ENCODE results near the gene ZBTB17.

Gene ZBTB17

DNA sequence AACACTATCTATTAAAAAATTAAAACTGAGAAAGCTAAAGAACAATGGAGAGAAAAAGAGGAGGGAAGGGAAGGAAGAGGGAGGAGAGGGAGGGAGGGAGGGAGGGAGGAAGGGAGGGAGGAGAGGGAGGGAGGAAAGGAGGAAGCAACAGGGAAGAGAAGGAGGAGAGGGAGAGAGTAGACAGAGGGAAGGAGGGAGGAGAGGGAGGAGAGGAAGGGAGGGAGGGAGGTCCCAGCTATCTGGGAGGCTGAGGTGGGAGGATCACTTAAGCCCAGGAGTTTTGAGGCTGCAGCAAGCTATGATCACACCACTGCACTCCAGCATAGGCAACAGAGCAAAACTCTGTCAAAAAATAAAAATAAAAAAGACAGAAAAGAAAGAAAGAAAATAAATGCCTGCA lies 16.5 kb downstream of the ZBTB17 start:
- no peak for DNase-seq

DNA sequence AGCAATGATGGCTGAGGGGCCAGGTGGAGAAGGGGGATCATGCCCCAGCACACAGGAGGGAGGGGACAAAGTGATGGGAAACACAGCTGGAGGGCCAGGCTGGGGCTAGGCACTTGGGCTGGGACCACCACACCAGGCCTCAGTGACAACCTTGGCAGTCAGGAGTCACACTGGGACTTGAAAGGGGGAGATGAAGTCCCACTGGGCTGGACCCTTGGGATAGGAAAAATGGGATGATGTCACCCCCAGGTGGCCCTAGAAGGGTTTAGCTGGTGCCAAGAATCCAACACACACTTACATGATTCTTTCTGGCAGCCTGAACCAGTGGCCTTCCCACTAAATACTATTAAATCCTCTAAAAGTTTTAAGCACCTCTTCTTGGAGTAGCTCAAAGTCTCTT lies 17.1 kb downstream of the ZBTB17 start:
- no peak for DNase-seq

DNA sequence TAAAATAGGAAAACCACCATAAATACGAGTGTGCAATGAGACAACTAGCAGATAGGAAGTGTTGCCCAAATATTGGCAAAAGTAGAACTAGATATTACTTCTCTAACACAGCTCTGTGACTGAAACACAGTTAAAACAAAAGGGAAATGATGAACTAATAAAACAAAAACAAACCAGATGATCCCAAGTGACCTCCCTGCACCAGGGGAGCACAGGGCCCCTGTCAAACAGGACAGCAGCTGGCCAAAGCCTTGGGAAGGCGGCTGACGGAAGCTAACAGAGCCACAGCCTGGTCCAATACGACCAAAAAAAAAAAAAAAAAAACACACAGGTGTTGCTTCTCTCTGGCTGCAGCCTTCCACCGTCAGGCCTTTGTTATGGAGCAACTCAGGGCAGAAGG lies 17.8 kb downstream of the ZBTB17 start:
- no peak for DNase-seq

DNA sequence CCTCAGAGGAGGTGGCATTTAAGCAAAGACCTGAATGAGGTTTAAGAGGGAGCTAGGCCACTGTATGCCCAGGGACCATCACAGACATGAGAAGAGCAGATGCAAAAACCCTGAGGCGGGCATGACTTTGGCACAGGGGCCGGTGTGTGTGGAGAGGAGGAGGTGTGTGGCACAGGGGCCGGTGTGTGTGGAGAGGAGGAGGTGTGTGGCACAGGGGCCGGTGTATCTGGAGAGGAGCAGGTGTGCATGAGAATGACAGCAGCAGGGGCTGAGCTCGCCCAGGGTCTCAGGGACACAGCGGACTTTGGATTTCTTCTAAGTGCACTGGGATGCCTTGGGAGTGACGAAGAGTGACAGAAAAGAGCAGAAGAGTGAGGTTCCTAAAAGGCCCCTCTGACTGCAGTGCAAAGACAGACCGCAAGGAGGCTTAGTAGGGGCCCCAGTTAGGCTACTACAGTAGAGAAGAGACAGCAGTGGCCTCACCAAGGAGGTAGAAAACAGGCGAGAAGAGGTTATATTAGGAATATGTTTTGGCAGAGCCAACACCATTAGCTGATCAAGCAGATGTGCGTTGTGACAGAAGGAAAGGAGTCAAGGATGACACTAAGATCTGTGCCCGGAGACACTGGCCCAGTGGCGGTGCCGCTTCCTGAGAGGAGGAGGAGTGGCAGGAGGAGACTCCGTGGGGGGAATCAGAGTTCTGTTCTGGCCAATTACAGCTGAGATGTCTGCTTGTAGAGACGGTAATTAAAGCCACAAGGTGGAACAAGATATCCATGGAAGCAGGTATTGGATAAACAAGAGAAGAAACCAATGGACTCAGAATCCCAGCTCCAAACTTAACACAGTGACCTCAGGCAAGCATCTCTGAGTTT lies 18.4 kb downstream of the ZBTB17 start:
- DNase-seq: no peak

DNA sequence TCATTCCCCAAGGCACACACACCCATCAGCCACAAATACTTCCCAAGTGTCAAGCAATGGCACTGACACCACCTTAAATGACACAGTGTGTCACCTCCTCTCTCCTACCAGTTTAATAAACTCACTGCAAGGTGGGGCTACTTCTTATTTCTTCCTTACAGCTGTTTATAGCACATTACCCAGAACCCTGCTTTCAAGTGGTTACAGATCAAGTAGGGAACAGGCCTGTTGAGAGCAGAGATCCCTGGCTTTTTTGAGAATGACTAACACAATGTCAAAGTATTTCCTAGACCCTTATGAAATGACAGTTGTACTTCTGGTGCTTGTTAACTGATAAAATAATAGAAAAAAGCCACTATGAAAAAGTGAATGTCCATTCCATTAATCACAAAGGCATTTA lies 19.8 kb downstream of the ZBTB17 start:
- DNase-seq: no peak

DNA sequence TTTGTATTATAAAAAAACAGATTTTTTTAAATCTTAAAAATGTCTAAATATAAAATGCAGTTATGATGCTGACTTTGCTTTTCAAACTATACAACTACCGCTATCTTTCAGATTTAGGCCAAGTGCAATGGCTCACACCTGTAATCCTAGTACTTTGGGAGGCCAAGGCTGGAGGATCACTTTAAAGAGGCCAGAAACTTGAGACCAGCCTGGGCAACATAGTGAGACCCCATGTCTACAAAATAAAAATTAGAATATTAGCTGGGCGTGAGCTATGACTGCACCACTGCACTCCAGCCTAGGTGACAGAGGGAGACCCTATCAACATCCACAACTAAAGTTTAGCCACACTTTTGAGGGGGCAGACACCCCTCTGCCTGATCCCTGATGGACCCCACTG lies 20.3 kb downstream of the ZBTB17 start:
- no peak for DNase-seq

DNA sequence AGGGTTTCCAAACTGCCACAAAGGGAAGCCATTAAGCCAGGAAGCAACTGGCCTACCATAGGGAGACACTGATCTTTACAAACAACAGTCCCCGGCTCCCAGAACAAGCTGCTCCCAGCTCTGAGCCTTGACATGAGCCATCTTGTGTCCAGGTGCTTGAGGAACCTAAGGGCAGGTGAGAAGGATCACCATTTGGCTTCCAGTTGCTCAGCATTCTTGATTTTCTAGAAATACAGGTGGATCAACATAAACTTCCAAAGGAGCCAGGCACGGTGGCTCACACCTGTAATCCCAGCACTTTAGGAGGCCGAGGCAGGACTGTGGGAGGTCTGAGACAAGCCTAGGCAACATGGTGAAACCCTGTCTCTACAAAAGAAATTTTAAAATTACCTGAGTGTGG lies 21.6 kb downstream of the ZBTB17 start:
- no peak for DNase-seq

DNA sequence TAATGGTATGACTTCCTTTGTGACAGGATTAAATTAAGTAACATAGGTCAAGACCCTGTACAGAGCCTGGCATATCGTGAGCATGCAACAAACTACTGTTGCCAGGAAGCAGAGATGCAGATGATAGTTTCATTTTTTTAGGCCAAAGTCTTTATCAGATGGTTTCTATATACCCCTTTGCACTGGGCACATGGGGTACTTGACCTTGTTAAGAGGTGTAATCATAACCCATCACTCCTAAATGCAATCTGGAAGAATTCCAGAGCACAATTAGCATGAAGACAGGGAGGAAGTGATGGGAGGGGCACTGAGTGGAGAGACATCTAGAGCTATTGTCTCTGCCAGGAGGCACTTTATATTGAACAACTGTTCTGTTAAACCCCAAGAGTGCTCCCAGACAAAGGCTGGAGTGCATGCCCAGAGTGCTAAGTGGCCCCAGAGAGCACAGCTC lies 22.1 kb downstream of the ZBTB17 start:
- DNase-seq: no peak

DNA sequence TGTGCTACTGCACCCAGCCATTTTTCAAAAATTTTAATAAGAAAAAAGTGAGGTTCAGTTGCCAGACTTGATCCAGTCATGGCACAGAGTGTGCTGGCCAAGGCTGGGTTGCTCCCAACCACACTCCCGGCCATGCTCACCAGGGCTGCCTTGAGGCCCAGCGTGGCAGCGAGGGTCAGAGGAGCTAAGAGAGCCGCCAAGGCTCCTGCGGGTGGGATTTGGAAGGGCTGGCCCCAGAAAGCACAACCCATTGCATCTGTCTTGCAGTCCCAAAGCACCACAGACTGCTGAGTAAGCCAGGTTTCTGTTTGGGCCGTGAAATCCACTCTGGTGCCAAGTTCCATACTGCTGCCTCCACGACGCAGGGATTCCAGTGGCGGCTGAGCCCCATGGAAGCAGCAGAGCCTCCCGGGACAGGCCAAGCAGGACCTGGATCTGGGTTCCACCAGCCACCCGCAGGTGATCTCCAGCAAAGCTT lies 22.6 kb downstream of the ZBTB17 start:
- DNase-seq: no peak

DNA sequence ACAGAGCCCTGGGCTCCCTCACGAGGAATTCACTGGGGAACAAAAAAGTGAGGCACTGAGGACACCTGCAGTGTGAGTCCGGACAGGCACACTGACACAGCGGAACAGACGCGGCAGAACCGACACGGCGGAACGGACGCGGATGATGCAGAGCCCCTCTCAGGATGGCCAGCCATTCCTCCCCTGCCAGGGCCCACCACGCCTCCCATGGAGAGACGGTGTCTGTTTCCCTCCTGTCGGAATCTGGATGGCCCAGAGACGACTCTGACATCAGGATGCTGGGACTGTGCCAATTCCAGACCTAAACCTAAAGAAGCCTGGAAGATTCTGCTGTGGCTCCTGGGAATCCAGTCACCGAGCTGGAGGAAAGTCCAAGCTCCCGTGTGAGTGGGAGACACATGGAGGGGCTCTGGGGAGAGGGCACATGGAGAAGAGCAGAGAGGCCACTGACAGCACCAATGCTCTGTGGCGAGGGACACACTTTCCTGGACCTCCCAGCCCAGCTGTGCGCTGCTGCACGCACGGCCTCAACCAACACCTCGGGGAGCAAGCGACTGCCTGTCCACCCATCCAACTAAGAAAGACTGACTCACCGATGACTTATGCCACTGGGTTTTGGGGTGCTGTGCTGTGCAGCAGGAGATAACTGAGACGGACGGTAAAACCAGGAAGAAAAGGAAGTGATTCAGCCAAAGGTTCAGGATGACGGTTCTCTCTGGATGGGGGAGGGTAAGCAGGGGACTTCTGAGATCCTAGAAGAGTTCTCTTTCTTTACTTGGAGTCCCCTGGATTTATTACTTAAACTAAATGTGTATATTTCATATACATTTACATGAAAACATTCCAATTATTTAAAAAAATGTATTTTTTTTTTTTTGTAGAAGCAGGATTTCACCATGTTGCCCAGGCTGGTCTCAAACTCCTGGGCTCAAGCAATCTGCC lies 23.3 kb downstream of the ZBTB17 start:
- DNase-seq: no peak

DNA sequence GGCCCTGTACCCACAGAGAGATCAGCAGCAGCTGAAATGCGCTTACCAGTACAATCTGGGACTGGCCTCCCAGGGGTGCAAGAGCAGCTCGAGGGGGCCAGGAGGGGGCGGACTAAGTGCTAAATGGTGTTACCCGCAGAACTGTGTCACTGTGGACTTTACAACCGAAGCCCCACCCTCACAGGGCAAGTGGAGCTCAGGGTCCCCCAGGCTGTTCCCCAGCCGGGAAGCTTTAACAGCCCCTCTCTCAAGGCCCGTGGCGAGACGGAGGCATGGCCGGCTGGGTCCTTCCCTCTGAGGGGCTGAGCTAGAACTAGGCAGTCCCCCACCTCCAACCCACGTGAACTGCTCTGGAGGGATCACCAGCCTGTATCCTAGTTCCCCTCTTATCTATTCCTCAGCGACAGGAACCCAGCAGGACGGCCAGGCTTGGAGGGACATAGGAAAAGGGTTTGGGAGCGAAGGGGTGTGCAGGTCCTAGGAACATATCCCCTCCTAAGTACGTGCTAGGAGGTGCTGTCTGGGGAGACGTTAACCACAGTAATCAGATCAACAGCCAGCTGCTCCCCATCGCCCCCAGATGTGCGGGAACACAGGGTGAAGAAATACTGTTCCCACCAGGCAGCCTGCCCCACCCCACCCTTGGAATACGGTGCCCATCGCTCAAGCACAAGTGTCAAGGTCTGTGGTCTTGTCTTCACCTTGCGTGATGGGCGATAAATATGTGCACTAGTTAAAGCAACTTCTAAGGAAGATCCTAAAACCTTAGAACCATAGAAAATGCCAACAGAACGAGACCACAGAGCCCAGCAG lies 24.4 kb downstream of the ZBTB17 start:
- DNase-seq: no peak

DNA sequence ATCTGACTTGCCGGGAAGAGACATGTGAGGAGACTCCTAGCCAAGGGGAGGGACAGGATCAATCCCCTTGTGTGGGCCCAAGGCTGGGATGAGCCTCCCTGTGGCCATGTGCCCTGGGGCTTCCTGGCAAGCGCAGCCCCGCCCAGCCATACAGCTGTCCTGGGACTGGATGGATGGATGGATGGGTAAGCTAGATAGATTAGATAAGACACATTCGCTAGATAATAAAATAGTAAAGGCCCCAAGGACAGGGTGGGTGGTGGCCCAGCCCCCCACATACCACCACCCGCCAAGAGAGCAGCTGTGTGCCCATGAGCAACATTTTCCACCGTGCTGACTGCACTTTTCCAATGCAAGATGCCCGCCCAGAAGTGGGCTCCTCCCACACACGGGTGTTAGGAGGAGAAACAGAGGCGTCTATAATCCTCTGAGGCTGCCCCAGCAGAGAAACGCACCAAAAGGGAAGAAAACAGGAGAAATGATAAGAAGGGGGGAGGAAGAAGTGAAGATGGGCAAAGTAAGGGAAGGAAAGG lies 25.1 kb downstream of the ZBTB17 start:
- DNase-seq: no peak

DNA sequence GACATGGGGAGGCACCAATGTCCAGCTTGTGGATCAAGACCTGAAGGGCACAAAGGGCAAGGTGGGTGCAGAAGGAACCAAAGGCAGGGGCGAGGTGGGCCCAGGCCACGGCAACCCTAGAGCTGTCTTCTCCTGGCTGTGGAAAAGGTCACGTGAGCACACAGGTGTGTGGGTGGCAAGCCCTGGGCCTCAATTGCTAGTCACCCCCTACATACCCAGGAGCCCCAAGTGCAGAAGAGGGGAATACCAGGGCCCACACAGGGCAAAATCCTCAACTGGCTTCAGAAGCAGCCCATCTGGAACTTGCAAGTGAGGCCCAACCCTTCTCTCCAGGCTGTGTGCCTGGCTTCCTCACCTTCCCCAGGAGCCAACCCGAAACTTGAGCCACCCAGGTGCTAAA lies 25.6 kb downstream of the ZBTB17 start:
- no peak for DNase-seq

DNA sequence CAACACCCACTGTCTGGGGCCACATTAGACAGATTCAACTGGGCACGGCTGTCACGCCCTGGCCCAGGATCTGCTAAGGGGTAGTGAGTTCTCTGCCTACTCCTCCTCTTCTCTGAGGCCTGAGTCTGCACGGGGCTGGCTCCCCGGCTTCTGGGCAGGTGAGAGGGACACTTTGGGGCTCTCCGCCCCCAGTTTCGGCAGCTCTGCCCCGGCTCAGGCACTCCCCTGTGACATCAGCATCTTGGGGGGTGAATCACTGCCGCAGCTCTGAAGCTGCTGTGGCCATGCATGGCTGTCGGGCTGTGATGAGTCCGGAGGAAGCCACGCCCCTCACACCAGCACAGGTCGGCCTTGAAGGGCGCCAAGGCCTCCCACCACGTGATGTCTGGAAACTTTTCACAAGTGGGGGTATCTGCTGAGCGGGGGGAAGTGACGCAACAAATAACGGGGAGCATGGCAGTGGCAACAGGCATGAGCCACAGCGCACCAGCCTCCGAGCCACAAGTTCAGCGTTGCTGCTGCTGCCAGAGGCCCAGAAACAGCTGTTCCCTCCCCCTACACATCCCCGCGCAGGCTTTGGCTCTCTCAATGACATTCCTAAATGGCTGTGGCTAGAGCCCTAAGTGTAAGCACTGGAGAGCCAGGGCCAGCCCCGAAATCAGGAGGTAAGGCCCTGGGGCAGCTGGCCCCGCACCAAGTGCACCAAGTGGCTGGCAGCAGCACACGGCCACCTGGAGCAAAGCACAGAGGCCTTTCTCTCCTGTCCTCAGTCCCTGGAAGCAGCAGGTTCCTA lies 26.3 kb downstream of the ZBTB17 start:
- DNase-seq: no peak

DNA sequence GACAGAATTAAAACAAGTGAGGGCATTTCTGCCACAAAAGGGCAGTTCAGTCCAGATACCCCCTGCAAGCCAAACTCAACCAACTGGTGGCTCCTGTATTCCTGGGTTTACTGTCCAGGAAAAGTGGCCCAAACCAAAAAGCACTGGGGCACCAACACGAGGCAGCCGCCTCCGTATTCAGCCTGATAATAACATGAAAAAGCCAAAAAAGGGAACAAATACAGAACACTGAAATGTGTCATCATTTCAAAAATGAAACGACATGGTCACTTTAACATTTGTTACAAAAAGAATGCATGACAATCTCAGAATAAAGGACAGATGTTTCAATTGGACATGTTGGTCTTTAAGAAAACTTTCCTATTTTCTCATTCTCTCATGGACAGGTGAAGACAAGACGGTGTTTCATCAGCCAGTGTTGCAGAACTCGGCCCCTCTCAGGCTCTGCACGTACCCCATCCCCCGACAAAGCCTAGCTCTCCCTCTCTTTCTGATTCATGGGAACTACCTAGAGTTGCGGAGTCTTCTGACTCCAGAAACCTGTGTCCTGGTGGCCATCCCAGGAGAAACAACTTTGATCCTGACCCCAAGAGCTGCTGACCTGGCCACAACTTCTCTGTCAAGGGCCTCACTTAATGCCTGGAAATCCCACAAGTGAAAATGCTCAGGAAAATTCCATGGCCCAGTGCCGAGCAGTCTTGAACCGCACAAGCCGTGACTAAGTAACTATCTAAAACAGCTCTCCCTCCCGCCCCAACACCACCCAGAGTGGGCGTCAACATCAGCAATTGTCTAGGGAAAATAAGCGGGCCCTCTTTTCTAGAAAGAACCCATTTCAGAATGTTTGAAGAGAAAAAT lies 27.1 kb downstream of the ZBTB17 start:
- no peak for DNase-seq

DNA sequence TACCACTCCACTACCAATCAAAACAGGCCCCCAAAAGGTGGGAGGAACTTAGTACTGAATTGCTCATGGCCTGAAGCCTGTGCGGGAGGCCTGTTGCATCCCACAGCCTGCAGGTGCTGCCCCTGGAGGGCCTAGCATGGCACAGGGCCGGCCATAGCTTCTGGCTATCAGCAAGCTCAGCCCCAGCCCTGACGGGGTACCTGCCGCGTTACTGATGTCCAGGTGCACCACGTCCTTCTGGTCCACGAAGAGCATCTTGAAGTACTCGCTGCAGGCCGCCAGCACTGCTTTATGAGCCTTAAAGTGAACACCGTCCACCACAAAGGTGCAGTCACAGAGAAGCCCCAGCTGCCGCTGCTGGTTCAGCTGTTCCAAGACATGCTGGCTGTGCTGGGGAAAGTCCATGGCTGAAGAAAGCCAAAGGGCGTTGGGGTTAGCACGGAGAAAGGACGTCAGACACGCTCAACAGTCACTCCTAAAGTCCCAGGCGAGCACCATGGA lies 27.8 kb downstream of the ZBTB17 start:
- no peak for DNase-seq

DNA sequence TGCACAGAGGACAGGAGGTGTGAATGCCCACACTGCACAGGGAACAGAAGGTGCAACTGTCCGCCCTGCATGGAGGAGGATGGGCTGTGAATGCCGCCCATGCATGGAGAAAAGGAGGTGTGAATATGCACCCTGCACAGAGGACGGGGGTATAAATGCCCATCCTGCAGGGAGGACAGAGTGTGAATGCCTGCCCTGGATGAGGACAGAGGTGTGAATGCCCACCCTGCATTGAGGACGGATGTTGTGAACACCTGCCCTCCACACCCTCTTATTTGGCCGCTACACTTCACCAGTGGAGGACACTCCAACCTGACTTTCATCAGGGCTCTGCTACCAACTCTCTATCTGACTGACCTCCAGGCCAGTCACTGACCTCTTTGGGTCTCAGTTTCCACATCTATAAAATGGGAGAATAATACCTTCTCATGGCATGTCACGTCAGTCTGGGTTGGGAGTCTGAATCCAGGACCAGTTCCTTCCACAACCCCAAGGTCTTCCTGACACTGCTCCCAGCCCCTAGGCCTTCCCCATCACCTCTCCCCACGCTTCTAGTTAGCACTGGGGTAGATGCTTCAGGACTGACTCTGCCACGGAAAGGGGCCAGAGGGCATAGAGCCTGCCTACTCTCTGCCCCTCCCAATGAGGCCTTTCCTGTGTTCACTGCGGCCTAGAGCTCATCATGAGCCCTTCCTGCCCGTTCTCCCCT lies 28.4 kb downstream of the ZBTB17 start:
- DNase-seq: no peak

DNA sequence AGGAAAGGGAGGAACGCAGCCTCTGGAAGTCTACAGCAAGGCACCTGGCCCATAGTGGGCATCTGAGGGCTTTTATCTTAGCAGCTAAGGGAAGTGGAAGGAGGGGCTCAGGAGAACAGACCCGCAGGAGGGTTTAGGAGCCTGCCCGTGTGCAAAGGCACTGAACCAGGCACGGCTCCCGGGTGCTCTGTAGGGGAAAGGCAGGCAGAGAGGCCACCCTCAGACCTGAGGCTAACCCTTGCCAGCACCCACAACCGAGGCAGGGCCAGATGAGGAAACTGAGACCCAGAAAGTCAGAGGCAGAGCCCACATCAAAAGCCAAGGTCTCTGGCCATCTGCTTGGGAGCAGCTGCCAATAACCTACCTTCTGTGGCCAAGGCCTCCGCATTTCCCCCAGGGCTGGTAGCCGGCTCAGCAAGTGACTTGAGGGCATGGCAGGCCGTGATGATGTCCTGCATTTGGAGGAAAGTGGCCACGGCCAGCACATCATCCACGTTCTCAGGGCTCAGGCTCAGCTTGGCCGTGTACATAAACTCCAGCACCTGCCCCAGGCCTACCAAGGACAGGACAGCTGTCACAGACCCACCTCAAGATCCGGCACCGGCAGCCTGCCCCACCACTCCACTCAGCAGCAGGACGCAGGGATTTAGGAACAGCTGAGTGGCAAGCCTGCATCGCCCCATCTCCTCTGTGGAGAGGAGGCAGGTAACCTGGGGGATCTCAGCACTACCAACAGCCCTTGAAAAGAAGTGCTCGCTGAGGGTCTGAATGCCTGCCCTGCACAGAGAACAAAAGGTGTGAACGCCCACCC lies 29.1 kb downstream of the ZBTB17 start:
- DNase-seq: no peak

Measured in NCI-H1694 treated with DMSO at 0.1 percent for 48 hours (cell line).